Loucy (cell line): Measurements from ENCODE around the gene TFEB.

Experiments used
- H2AFZ ChIP-seq: fragments of 200-600 bp; sonication (generic); 2 replicates; pipeline ENCODE4 v1.6.0; 2016; ENCODE audit warnings: antibody characterized with exemption, mild to moderate bottlenecking, low read length, moderate library complexity
- H3F3A ChIP-seq: fragments of 200-600 bp; 2 replicates; pipeline ENCODE4 v1.6.0; 2016; ENCODE audit warnings: antibody characterized with exemption, low read depth, mild to moderate bottlenecking
- H3K27me3 ChIP-seq: fragments of 200-600 bp; sonication (generic); 2 replicates; pipeline ENCODE4 v1.6.1; 2014; ENCODE audit warnings: low read length, mild to moderate bottlenecking; ENCODE audit not compliant: insufficient read depth, poor library complexity, severe bottlenecking
- H3K36me3 ChIP-seq: fragments of 200-600 bp; sonication (generic); 2 replicates; pipeline ENCODE4 v1.6.1; 2016; ENCODE audit warnings: low read length; ENCODE audit not compliant: insufficient read depth
- H3K4me1 ChIP-seq: fragments of 200-600 bp; sonication (generic); 2 replicates; pipeline ENCODE4 v1.5.1; 2014; ENCODE audit warnings: low read length, mild to moderate bottlenecking; ENCODE audit not compliant: insufficient read depth, poor library complexity, severe bottlenecking
- H3K4me2 ChIP-seq: fragments of 200-600 bp; sonication (generic); 2 replicates; pipeline ENCODE4 v1.6.0; 2014; ENCODE audit warnings: antibody characterized with exemption, low read length, low read depth, mild to moderate bottlenecking; ENCODE audit not compliant: poor library complexity, severe bottlenecking
- H3K4me3 ChIP-seq: fragments of 200-600 bp; sonication (generic); 2 replicates; pipeline ENCODE4 v1.5.1; 2014; ENCODE audit warnings: low read length, mild to moderate bottlenecking, mixed read lengths; ENCODE audit not compliant: poor library complexity, severe bottlenecking
- H3K79me2 ChIP-seq: fragments of 200-600 bp; sonication (generic); 2 replicates; pipeline ENCODE4 v1.6.1; 2014; ENCODE audit warnings: low read length; ENCODE audit not compliant: insufficient read depth
- H3K9ac ChIP-seq: fragments of 200-600 bp; sonication (generic); 2 replicates; pipeline ENCODE4 v1.6.0; 2014; ENCODE audit warnings: mild to moderate bottlenecking, low read depth, low read length, moderate library complexity; ENCODE audit not compliant: poor library complexity, severe bottlenecking
- H3K9me2 ChIP-seq: fragments of 200-600 bp; sonication (generic); replicated peaks from 2 replicates; pipeline ENCODE4 v1.6.1; 2016; ENCODE audit warnings: low read depth, low read length, mixed read lengths
- H3K9me3 ChIP-seq: fragments of 200-600 bp; sonication (generic); 2 replicates; pipeline ENCODE4 v1.6.1; 2014; ENCODE audit warnings: mild to moderate bottlenecking, antibody characterized with exemption, low read length, low read depth; ENCODE audit not compliant: insufficient read depth
- H4K20me1 ChIP-seq: fragments of 200-600 bp; sonication (generic); 2 replicates; pipeline ENCODE4 v1.6.0; 2014; ENCODE audit warnings: antibody characterized with exemption, low read length, mild to moderate bottlenecking; ENCODE audit not compliant: insufficient read depth, poor library complexity, severe bottlenecking
- CTCF ChIP-seq: fragments of 200-600 bp; sonication (generic); conservative IDR thresholded peaks from 2 replicates; pipeline ENCODE4 v1.5.1; 2014; ENCODE audit warnings: mild to moderate bottlenecking, antibody characterized with exemption, low read length
- EZH2phosphoT487 ChIP-seq: fragments of 200-600 bp; IDR thresholded peaks from 2 replicates; pipeline ENCODE4 v1.6.1; 2018; ENCODE audit warnings: antibody characterized with exemption, mild to moderate bottlenecking, moderate library complexity, borderline replicate concordance

Gene TFEB

GRCh38 chr6:41671376-41671775 is 64.0 kb downstream of the TFEB start:
- Histone ChIP-seq H3K79me2 (no peaks in the 10 kb centered on the region), H3K4me1 (peaks cover 10% of the 10 kb centered on the region), H2AFZ (no peak overlapping the region), H3K9me2 (no peaks in the 10 kb centered on the region), H3K4me3 (no peak overlapping the region), H3K4me2 (no peak overlapping the region), H3F3A (no peaks in the 10 kb centered on the region), H3K9me3 (no peaks in the 10 kb centered on the region), H4K20me1 (no peaks in the 10 kb centered on the region), H3K27me3 (no peaks in the 10 kb centered on the region), H3K9ac (no peak overlapping the region), H3K36me3 (no peaks in the 10 kb centered on the region)
- no peak for TF ChIP-seq EZH2phosphoT487
- TF ChIP-seq CTCF, result no peak

- H3K9me2 ChIP-seq, result no peaks in the 10 kb centered on the region
- no peak overlapping the region for H2AFZ ChIP-seq
- no peaks in the 10 kb centered on the region for H3K79me2 ChIP-seq
- H4K20me1 ChIP-seq, result no peaks in the 10 kb centered on the region
- no peak overlapping the region for H3K4me3 ChIP-seq
- no peaks in the 10 kb centered on the region for H3K36me3 ChIP-seq
- H3K4me1 ChIP-seq, result peaks cover 10% of the 10 kb centered on the region
- H3F3A ChIP-seq, result no peaks in the 10 kb centered on the region
- TF ChIP-seq EZH2phosphoT487, result no peak
- TF ChIP-seq CTCF, result no peak
- no peaks in the 10 kb centered on the region for H3K9me3 ChIP-seq
- H3K9ac ChIP-seq, result no peak overlapping the region
- no peak overlapping the region for H3K4me2 ChIP-seq
- no peaks in the 10 kb centered on the region for H3K27me3 ChIP-seq
Observed at GRCh38 chr6:41670703-41671360, 64.6 kb downstream of the TFEB start.

GRCh38 chr6:41668968-41669367 is 66.4 kb downstream of the TFEB start:
- TF ChIP-seq EZH2phosphoT487, result no peak
- TF ChIP-seq CTCF, result no peak
- no peaks in the 10 kb centered on the region for H3K36me3 ChIP-seq
- no peak overlapping the region for H3K9ac ChIP-seq
- H4K20me1 ChIP-seq, result no peaks in the 10 kb centered on the region
- H3K27me3 ChIP-seq, result no peaks in the 10 kb centered on the region
- peaks cover 10% of the 10 kb centered on the region for H3K4me1 ChIP-seq
- H3F3A ChIP-seq, result no peaks in the 10 kb centered on the region
- no peak overlapping the region for H2AFZ ChIP-seq
- no peak overlapping the region for H3K4me2 ChIP-seq
- H3K4me3 ChIP-seq, result no peak overlapping the region
- H3K79me2 ChIP-seq, result no peaks in the 10 kb centered on the region
- H3K9me3 ChIP-seq, result no peaks in the 10 kb centered on the region
- H3K9me2 ChIP-seq, result no peaks in the 10 kb centered on the region
